ENCODE measurements around the gene RSPH1.

DNA sequence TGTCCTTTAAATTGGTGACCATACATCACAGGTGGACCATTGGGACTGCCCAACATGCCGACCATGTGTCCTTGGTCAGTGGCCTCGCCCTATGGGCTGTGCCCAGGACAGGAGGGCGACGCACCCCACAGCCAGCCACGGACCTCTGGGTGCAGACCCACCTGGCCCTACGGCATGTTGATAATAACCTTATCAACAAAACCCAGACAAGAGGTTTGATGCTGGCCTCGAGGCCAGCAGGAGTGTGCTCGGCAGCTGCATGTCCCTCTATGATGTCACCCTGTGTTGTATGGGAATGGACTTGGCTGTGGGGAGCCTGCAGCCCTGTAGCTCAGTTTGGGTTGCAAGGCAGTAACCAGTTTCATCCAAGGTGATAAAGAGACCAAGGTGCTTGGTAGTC is 49.7 kb upstream of the RSPH1 start:
- TF ChIP-seq CTCF (IDR thresholded peaks at IDR 0.05; ENCODE audit: low read depth, low read length, poor library complexity, severe bottlenecking) (no peak), EZH2phosphoT487 (IDR thresholded peaks at IDR 0.05; ENCODE audit: borderline replicate concordance, low read length) (no peak)
